ENCODE data around the gene ALDH9A1.

DNA sequence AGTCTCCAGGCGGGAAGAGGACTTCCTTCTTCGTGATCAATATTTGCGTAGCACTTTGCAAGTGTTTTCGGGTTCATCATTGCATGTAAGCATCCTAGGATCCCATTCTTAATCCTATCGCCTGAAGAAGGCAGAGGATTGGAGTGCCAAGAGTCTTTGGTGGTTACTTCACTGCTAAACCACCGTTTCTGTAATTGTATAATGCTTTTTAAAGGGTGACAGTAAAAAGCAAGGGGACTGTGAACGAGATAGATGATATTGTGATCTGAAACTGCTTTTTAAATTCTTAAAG lies 345 bp upstream of the ALDH9A1 start:
- TF ChIP-seq RCOR1 (IDR thresholded peaks at IDR 0.05; ENCODE audit: low read depth, low read length) (no peak), POLR2A (IDR thresholded peaks at IDR 0.05; ENCODE audit: low read length) (no peak)
